SH-SY5Y (cell line): ENCODE data around the gene C10orf95.

ENCODE experiments used
- GATA2 ChIP-seq: IDR thresholded peaks from 2 replicates; pipeline ENCODE4 v1.6.1; 2011; ENCODE audit warnings: mild to moderate bottlenecking, low read depth, low read length
- GATA3 ChIP-seq: IDR thresholded peaks from 2 replicates; pipeline ENCODE4 v1.6.1; 2011; ENCODE audit warnings: low read depth, mild to moderate bottlenecking, low read length, moderate library complexity

DNA sequence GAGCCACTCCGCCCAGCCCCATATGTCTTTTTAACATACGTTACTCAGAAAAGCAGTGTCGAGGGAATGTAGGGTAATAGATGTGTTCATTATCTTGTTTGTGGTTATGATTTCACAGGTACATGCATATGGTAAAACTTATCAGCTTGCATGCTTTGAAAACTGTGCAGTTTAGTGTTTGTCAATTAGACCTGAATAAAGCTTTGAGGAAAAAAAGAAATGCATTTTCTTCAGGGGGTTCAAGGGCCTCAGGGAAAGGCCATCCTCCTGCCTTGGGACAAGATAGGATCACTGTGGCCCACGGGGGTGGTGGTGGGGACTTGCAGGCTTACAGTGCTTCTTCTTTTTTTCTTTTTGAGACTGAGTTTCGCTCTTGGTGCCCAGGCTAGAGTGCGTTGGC lies 16.0 kb upstream of the C10orf95 start:
- no peak for TF ChIP-seq GATA3
- TF ChIP-seq GATA2, result no peak
